Measurements from ENCODE around the gene PEX6. TPM values are rescaled to one million over a fixed set of nuclear protein-coding genes. Genes with fewer than 3 reads are reported as not detected.
"Not testable (repeated sequence)": the region's sequence is repeated elsewhere in the genome, so short reads cannot be mapped to it uniquely, and the experiment has no call there.

Gene PEX6
- polyA plus RNA-seq, 1 of the 3 experiments (the other 2 are of a cell fraction): 15.3 TPM

DNA sequence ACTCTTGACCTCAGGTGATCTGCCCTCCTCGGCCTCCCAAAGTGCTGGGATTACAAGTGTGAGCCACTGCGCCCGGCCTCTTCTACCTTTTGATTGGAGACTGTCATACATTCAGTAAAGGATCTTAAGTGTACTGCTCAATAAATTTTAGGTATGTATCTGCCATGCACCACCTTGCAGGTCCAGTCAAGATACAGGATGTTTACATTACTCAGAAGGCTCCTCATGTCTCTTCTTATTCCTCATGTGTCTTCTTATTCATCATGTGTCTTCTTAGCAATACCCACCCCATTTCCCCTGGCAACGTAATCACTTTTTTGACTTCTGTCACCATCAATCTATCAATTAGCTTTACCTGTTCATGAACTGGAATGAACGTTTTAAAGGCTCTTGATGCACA is 26.9 kb upstream of the PEX6 start:
- Histone ChIP-seq H3K9me2 (no peaks in the 10 kb centered on the region), H3K36me3 (replicated peaks in 1 of 2; ENCODE audit: control insufficient read depth in 1 of 2, insufficient read depth in 2 of 2, low read length in 1 of 2) (peaks cover 33 to 39% of the 10 kb centered on the region in 2 experiments), H3K27ac (ENCODE audit: low read depth in 2 of 2, low read length in 1 of 2) (no peak overlapping the region), H3K4me1 (ENCODE audit: control insufficient read depth in 1 of 2, insufficient read depth in 2 of 2, low read depth in 1 of 2, low read length in 1 of 2) (no peaks in the 10 kb centered on the region), H2AFZ (ENCODE audit: low read depth) (no peak overlapping the region), H3K9ac (no peak overlapping the region), H4K20me1 (ENCODE audit: insufficient read depth) (no peaks in the 10 kb centered on the region), H3K79me2 (ENCODE audit: insufficient read depth) (peaks cover 5% of the 10 kb centered on the region; the same call in 1 of the 2 replicates), H3K4me3 (ENCODE audit: low read depth in 2 of 2, low read length in 1 of 2) (no peak overlapping the region), H3K4me2 (no peak overlapping the region), H3K9me3 (no peaks in the 10 kb centered on the region), H3K27me3 (ENCODE audit: insufficient read depth) (no peaks in the 10 kb centered on the region), H3F3A (replicated peaks; ENCODE audit: insufficient read depth) (peaks cover 11% of the 10 kb centered on the region)
- WGBS (ENCODE audit: low lambda C conversion rate): 84% methylated on average over 5 of the region's 5 CpGs
- no peak for DNase-seq
- ChIA-PET CTCF (interaction anchor here (1.1 to 2.5 kb wide), 2 partner anchors 10 to 138 kb away, joined by 3 to 10 read pairs; no protein-coding TSS in a partner anchor), POLR2A (interaction anchor here (0.6 to 0.8 kb wide), 2 partner anchors 22 to 35 kb away, joined by 3 read pairs; partner anchors contain the start of gene PPP2R5D)
- no peak for TF ChIP-seq FOXM1 (IDR thresholded peaks at IDR 0.05; ENCODE audit: low read depth)
- no peak for TF ChIP-seq RFX5 (IDR thresholded peaks at IDR 0.05; ENCODE audit: low read length)
- TF ChIP-seq CHD2 (IDR thresholded peaks at IDR 0.05; ENCODE audit: low read length, partially characterized antibody): no peak
- no peak for TF ChIP-seq PBX3 (IDR thresholded peaks at IDR 0.05)
- TF ChIP-seq, protein P1, sequence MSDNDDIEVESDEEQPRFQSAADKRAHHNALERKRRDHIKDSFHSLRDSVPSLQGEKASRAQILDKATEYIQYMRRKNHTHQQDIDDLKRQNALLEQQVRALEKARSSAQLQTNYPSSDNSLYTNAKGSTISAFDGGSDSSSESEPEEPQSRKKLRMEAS (IDR thresholded peaks at IDR 0.05; ENCODE audit: low read depth): no peak

GRCh38 chr6:43001843-43002242 is 22.9 kb upstream of the PEX6 start:
- H3K27ac ChIP-seq (ENCODE audit: low read depth in 2 of 2, low read length in 1 of 2): no peak overlapping the region
- no peak overlapping the region for H3K4me3 ChIP-seq (ENCODE audit: low read depth in 2 of 2, low read length in 1 of 2)
- CTCF ChIA-PET: interaction anchor here (0.6 kb wide), 1 partner anchor 351 kb away, joined by 3 read pairs; no protein-coding TSS in a partner anchor
- no peaks in the 10 kb centered on the region for H3K9me3 ChIP-seq
- peaks cover 5% of the 10 kb centered on the region for H3F3A ChIP-seq (replicated peaks; ENCODE audit: insufficient read depth)
- H2AFZ ChIP-seq (ENCODE audit: low read depth): no peak overlapping the region
- no peaks in the 10 kb centered on the region for H3K9me2 ChIP-seq
- H3K79me2 ChIP-seq (ENCODE audit: insufficient read depth): peaks cover 18% of the 10 kb centered on the region; the same call in 1 of the 2 replicates
- POLR2A ChIA-PET: interaction anchor here (1.8 kb wide), 1 partner anchor 15 kb away, joined by 4 read pairs; no protein-coding TSS in a partner anchor
- 96% methylated on average over 8 of the region's 8 CpGs for WGBS (ENCODE audit: low lambda C conversion rate)
- H3K27me3 ChIP-seq (ENCODE audit: insufficient read depth): no peaks in the 10 kb centered on the region
- TF ChIP-seq, protein P2, sequence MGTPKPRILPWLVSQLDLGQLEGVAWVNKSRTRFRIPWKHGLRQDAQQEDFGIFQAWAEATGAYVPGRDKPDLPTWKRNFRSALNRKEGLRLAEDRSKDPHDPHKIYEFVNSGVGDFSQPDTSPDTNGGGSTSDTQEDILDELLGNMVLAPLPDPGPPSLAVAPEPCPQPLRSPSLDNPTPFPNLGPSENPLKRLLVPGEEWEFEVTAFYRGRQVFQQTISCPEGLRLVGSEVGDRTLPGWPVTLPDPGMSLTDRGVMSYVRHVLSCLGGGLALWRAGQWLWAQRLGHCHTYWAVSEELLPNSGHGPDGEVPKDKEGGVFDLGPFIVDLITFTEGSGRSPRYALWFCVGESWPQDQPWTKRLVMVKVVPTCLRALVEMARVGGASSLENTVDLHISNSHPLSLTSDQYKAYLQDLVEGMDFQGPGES (IDR thresholded peaks at IDR 0.05; ENCODE audit: low read depth, low read length): no peak
- TF ChIP-seq EP300 (IDR thresholded peaks at IDR 0.05; ENCODE audit: borderline replicate concordance in 1 of 2, low read depth in 1 of 2, low read length in 1 of 2): no peak
- no peak for TF ChIP-seq SMC3 (IDR thresholded peaks at IDR 0.05; ENCODE audit: low read depth, low read length)
- TF ChIP-seq, protein P1 (IDR thresholded peaks at IDR 0.05; ENCODE audit: low read depth): no peak
- TF ChIP-seq RAD21 (IDR thresholded peaks at IDR 0.05; ENCODE audit: low read length): no peak
- no peak for TF ChIP-seq EZH2phosphoT487 (IDR thresholded peaks at IDR 0.05; ENCODE audit: borderline replicate concordance, low read depth)
- TF ChIP-seq RFX5 (IDR thresholded peaks at IDR 0.05; ENCODE audit: low read length): no peak
- no peak for TF ChIP-seq USF2 (IDR thresholded peaks at IDR 0.05; ENCODE audit: borderline replicate concordance, low read depth, low read length)
- TF ChIP-seq MXI1 (IDR thresholded peaks at IDR 0.05; ENCODE audit: low read depth, low read length): no peak
- DNase-seq: no peak
- H4K20me1 ChIP-seq (ENCODE audit: insufficient read depth): no peaks in the 10 kb centered on the region
- H3K4me1 ChIP-seq (ENCODE audit: control insufficient read depth in 1 of 2, insufficient read depth in 2 of 2, low read depth in 1 of 2, low read length in 1 of 2): no peaks in the 10 kb centered on the region
- peaks cover 9 to 15% of the 10 kb centered on the region in 2 experiments for H3K36me3 ChIP-seq (replicated peaks in 1 of 2; ENCODE audit: control insufficient read depth in 1 of 2, insufficient read depth in 2 of 2, low read length in 1 of 2)
- no peak overlapping the region for H3K4me2 ChIP-seq
- no peak overlapping the region for H3K9ac ChIP-seq

DNA sequence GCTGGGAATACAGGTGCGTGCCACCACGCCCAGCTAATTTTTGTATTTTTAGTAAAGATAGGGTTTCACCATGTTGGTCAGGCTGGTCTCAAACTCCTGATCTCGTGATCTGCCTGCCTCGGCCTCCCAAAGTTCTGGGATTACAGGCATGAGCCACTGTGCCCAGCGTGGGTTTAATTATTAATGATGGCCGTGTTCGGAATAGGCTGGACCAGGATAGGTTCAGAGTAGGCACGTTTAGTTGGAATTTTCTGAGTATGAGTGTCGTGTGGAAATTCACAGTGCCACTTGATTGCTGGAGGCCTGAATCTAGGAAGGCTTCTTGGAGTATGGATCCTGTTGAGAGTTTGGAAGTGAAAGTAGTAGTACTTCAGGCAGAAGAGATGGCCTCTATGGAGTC is 19.2 kb upstream of the PEX6 start:
- H3K27me3 ChIP-seq (ENCODE audit: insufficient read depth); DNase-seq; H3K9me2 ChIP-seq; H3K27ac ChIP-seq (ENCODE audit: low read depth in 2 of 2, low read length in 1 of 2); H3K9me3 ChIP-seq; H3K4me2 ChIP-seq; H3K36me3 ChIP-seq (replicated peaks in 1 of 2; ENCODE audit: control insufficient read depth in 1 of 2, insufficient read depth in 2 of 2, low read length in 1 of 2); H3K4me3 ChIP-seq (ENCODE audit: low read depth in 2 of 2, low read length in 1 of 2); H2AFZ ChIP-seq (ENCODE audit: low read depth); H3K9ac ChIP-seq; H4K20me1 ChIP-seq (ENCODE audit: insufficient read depth); H3K4me1 ChIP-seq (ENCODE audit: control insufficient read depth in 1 of 2, insufficient read depth in 2 of 2, low read depth in 1 of 2, low read length in 1 of 2); H3F3A ChIP-seq (replicated peaks; ENCODE audit: insufficient read depth): not testable (repeated sequence)
- H3K79me2 ChIP-seq (ENCODE audit: insufficient read depth): peaks cover 18% of the 10 kb centered on the region; the same call in 1 of the 2 replicates
- ChIA-PET POLR2A (interaction anchor here (0.6 kb wide), 1 partner anchor 98 kb away, joined by 3 read pairs; no protein-coding TSS in a partner anchor), CTCF (interaction anchor here (1.1 to 2.0 kb wide), 2 partner anchors 10 to 97 kb away, joined by 4 to 7 read pairs; no protein-coding TSS in a partner anchor)
- 97% methylated on average over 8 of the region's 9 CpGs for WGBS (ENCODE audit: low lambda C conversion rate)

Data from SK-N-SH (cell line).